Lower leg skin (tissue), 4 donors: ENCODE measurements around the gene RFC4. TPM values are rescaled to one million over a fixed set of nuclear protein-coding genes. Genes with fewer than 3 reads are reported as not detected.

Experiments used
- DNase-seq, 2 donors: peaks; one replicate each; pipeline ENCODE4 v3.0.0-alpha.2; 2019; ENCODE audit warnings: low spot score in 2 of 2
- H3K4me3 ChIP-seq: fragments of 200-600 bp; sonication (generic); 2 replicates; pipeline ENCODE4 v1.5.1; 2017; ENCODE audit warnings: mild to moderate bottlenecking, low read depth; ENCODE audit not compliant: poor library complexity, severe bottlenecking
- CTCF ChIP-seq, 3 donors: fragments of 450-650 bp; IDR thresholded peaks; one replicate each; pipeline ENCODE4 v1.5.1; 2016; ENCODE audit warnings: antibody characterized with exemption in 3 of 3, mild to moderate bottlenecking in 3 of 3, moderate library complexity in 2 of 3
- POLR2A ChIP-seq, 2 donors: fragments of 450-650 bp; IDR thresholded peaks; one replicate each; pipeline ENCODE4 v1.6.1; 2016 to 2017; ENCODE audit warnings: antibody characterized with exemption in 2 of 2, mild to moderate bottlenecking in 1 of 2, moderate library complexity in 1 of 2
- WGBS, 2 donors: methylation state at CpG; one replicate each; pipeline ENCODE4 v1.1.5; 2018; 5-methylcytosine and 5-hydroxymethylcytosine counted together
- intact Hi-C: fragments of 100-400 bp; cut with DNase I; formaldehyde crosslinking; loops from one replicate; pipeline ENCODE4 v1.15.0; 2023; ENCODE audit warnings: low total_unique reads
- total RNA-seq, 4 donors: library from RNA; depleted of rRNA; stranded (reverse); fragments of >200 nt; gene quantifications; one replicate each; pipeline ENCODE4 v1.1.0, GENCODE V29; 2016

The RFC4 gene
- total RNA-seq, 4 donors from 2014 or later: 6.3 to 14.0 (median 10.5) TPM

GRCh38 chr3:186779204-186779603 lies 27.1 kb downstream of the RFC4 start:
- no peak for DNase-seq
- no peak overlapping the region for H3K4me3 ChIP-seq
- intact Hi-C loops: no loop called here
- WGBS, 2 donors: 91 to 95% methylated on average over 5 of the region's 5 CpGs
- TF ChIP-seq POLR2A (IDR thresholded peaks at IDR 0.05) (no peak), CTCF (IDR thresholded peaks at IDR 0.05) (no peak)

GRCh38 chr3:186775999-186776398 lies 30.3 kb downstream of the RFC4 start:
- DNase-seq: no peak
- WGBS, 2 donors: 66 to 73% methylated on average over 8 of the region's 8 CpGs
- H3K4me3 ChIP-seq: no peak overlapping the region
- intact Hi-C loops: no loop called here
- no peak for TF ChIP-seq CTCF (IDR thresholded peaks at IDR 0.05)
- TF ChIP-seq POLR2A (IDR thresholded peaks at IDR 0.05): no peak

- no peak for TF ChIP-seq CTCF (IDR thresholded peaks at IDR 0.05)
- TF ChIP-seq POLR2A (IDR thresholded peaks at IDR 0.05): no peak
- H3K4me3 ChIP-seq: peak overlapping the region; percentile 13
Measured at GRCh38 chr3:186772701-186773417, 33.4 kb downstream of the RFC4 start.

DNA sequence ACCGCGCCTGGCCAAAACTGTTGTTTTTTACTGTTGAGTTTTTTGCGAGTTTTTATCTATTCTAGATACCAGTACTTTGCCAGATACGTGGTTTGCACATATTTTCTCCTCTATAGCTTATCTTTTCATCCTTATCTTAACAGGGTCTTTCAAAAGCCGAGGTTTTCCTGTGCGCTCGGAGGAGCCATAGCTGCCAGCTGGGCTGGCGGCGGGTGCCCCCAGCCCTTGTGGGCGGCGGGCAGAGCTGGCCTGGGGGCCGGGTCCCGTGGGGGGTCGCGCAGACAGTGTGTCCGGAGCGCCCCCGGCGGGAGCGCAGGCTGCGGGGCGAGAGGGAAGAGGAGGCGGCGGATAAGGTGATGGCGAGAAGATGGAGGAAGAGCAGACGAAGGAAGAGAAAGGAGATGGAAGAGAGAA lies 34.0 kb downstream of the RFC4 start:
- 16 to 19% methylated on average over 26 of the region's 26 CpGs for WGBS, 2 donors
- TF ChIP-seq POLR2A (IDR thresholded peaks at IDR 0.05) (no peak), CTCF (IDR thresholded peaks at IDR 0.05) (no peak)
- DNase-seq: no peak
- peak overlapping the region; percentile 13 for H3K4me3 ChIP-seq
- intact Hi-C loops: no loop called here

More at GRCh38 chr3:186772701-186773417, 33.4 kb downstream of the RFC4 start:
- 17 to 18% methylated on average over 20 to 23 of the region's 28 CpGs for WGBS, 2 donors
- peak; percentile 73 to 92 for DNase-seq
- intact Hi-C loops: no loop called here

DNA sequence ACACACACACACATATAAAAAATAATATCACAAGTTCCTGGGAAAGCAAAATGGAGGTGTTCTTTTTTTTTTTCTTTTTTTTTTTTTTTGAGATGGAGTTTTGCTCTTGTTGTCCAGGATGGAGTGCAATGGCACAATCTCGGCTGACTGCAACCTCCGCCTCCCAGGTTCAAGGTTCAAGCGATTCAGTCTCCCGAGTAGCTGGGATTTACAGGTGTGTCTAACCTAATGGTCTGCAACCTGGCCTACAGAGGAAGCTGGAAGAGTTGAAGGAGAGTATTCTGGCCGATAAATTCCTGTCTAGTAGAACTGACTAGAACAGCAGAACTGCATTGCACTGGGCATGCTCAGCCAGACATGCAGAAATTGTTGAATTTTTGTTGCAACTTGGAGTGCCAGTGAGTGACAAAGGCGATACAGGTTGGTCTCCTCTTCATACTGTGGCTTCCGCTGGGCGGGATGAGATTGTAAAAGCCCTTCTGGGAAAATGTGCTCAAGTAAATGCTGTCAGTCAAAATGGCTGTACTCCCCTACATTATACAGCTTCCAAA lies 45.3 kb downstream of the RFC4 start:
- no peak overlapping the region for H3K4me3 ChIP-seq
- intact Hi-C loops: no loop called here
- DNase-seq: no peak
- TF ChIP-seq CTCF (IDR thresholded peaks at IDR 0.05) (no peak), POLR2A (IDR thresholded peaks at IDR 0.05) (no peak)
- 91 to 92% methylated on average over 8 of the region's 8 CpGs for WGBS, 2 donors
